ENCODE measurements around the gene USP24. TPM values are rescaled to one million over a fixed set of nuclear protein-coding genes. Genes with fewer than 3 reads are reported as not detected.

The USP24 gene
- total and polyA plus RNA-seq, 3 experiments from 2014 or later, result 7.5 to 51.6 (median 51.5) TPM

GRCh38 chr1:55164906-55165305 lies 50.3 kb downstream of the USP24 start:
- peak overlapping the region in 4 of 8 donors; percentile 18 to 66 (median 47) for H3K27ac Mint-ChIP-seq
- CTCF ChIA-PET, result no interaction called here
- H3K36me3 ChIP-seq (ENCODE audit: insufficient read depth, low read length), result peaks cover 19% of the 10 kb centered on the region

GRCh38 chr1:55159571-55159970 lies 55.6 kb downstream of the USP24 start:
- H3K36me3 ChIP-seq (ENCODE audit: insufficient read depth, low read length), result peaks cover 23% of the 10 kb centered on the region
- H3K4me3 ChIP-seq (ENCODE audit: low read length), result no peak overlapping the region
- Mint-ChIP-seq H3K4me1 (peaks cover 6 to 18% (median 13%) of the 10 kb centered on the region in 3 donors), H3K27me3 (no peaks in the 10 kb centered on the region), H3K4me3 (no peak overlapping the region), H3K9me3 (no peaks in the 10 kb centered on the region), H3K27ac (peak overlapping the region in 2 of 8 donors; percentile 29 to 71), H3K36me3 (peaks cover 11 to 77% (median 23%) of the 10 kb centered on the region in 3 donors)
- no peaks in the 10 kb centered on the region for H3K4me1 ChIP-seq (ENCODE audit: insufficient read depth, low read length)
- H3K9me3 ChIP-seq (ENCODE audit: low read length), result no peaks in the 10 kb centered on the region
- ChIA-PET CTCF (interaction anchor here (1.1 kb wide), 1 partner anchor 15 kb away, joined by 3 read pairs; no protein-coding TSS in a partner anchor), POLR2A (no interaction called here)
- no peak for DNase-seq
- no peak overlapping the region for H3K27ac ChIP-seq (ENCODE audit: low read depth, low read length)
- no peaks in the 10 kb centered on the region for H3K27me3 ChIP-seq (ENCODE audit: insufficient read depth, low read length, poor library complexity, severe bottlenecking)

More at GRCh38 chr1:55164906-55165305, 50.3 kb downstream of the USP24 start:
- no peaks in the 10 kb centered on the region for H3K9me3 Mint-ChIP-seq
- POLR2A ChIA-PET, result no interaction called here
- H3K27me3 Mint-ChIP-seq, result no peaks in the 10 kb centered on the region
- H3K27ac ChIP-seq (ENCODE audit: low read depth, low read length), result no peak overlapping the region
- H3K4me1 ChIP-seq (ENCODE audit: insufficient read depth, low read length), result no peaks in the 10 kb centered on the region
- peaks cover 14 to 29% (median 22%) of the 10 kb centered on the region in 3 donors for H3K4me1 Mint-ChIP-seq
- H3K9me3 ChIP-seq (ENCODE audit: low read length), result no peaks in the 10 kb centered on the region
- H3K4me3 Mint-ChIP-seq, result no peak overlapping the region
- DNase-seq, result no peak
- H3K4me3 ChIP-seq (ENCODE audit: low read length), result no peak overlapping the region
- peaks cover 0 to 79% (median 8%) of the 10 kb centered on the region in 3 donors for H3K36me3 Mint-ChIP-seq
- H3K27me3 ChIP-seq (ENCODE audit: insufficient read depth, low read length, poor library complexity, severe bottlenecking), result no peaks in the 10 kb centered on the region

- no peak for DNase-seq
These were observed 58.6 kb downstream of the USP24 start for GRCh38 chr1:55156608-55157007.

GRCh38 chr1:55156093-55156492 lies 59.1 kb downstream of the USP24 start:
- Histone ChIP-seq H3K27ac (ENCODE audit: low read depth, low read length) (no peak overlapping the region), H3K9me3 (ENCODE audit: low read length) (no peaks in the 10 kb centered on the region), H3K27me3 (ENCODE audit: insufficient read depth, low read length, poor library complexity, severe bottlenecking) (no peaks in the 10 kb centered on the region), H3K4me1 (ENCODE audit: insufficient read depth, low read length) (peaks cover 15% of the 10 kb centered on the region), H3K4me3 (ENCODE audit: low read length) (no peak overlapping the region), H3K36me3 (ENCODE audit: insufficient read depth, low read length) (peaks cover 28% of the 10 kb centered on the region)
- H3K4me3 Mint-ChIP-seq, result no peak overlapping the region
- peaks cover 16 to 77% (median 27%) of the 10 kb centered on the region in 3 donors for H3K36me3 Mint-ChIP-seq
- H3K4me1 Mint-ChIP-seq, result peaks cover 15 to 33% (median 29%) of the 10 kb centered on the region in 3 donors
- H3K27ac Mint-ChIP-seq, result peak overlapping the region in 4 of 8 donors; percentile 2 to 82 (median 54)
- ChIA-PET POLR2A (no interaction called here), CTCF (no interaction called here)
- H3K27me3 Mint-ChIP-seq, result no peaks in the 10 kb centered on the region
- H3K9me3 Mint-ChIP-seq, result no peaks in the 10 kb centered on the region
- DNase-seq, result no peak

More at GRCh38 chr1:55156608-55157007, 58.6 kb downstream of the USP24 start:
- Mint-ChIP-seq H3K36me3 (peaks cover 16 to 76% (median 27%) of the 10 kb centered on the region in 3 donors), H3K27ac (peak overlapping the region in 4 of 8 donors; percentile 14 to 86 (median 64)), H3K4me3 (no peak overlapping the region), H3K9me3 (no peaks in the 10 kb centered on the region), H3K27me3 (no peaks in the 10 kb centered on the region), H3K4me1 (peaks cover 9 to 28% (median 24%) of the 10 kb centered on the region in 3 donors)
- CTCF ChIA-PET, result no interaction called here
- Histone ChIP-seq H3K27ac (ENCODE audit: low read depth, low read length) (no peak overlapping the region), H3K4me1 (ENCODE audit: insufficient read depth, low read length) (peaks cover 10% of the 10 kb centered on the region), H3K9me3 (ENCODE audit: low read length) (no peaks in the 10 kb centered on the region), H3K4me3 (ENCODE audit: low read length) (no peak overlapping the region), H3K27me3 (ENCODE audit: insufficient read depth, low read length, poor library complexity, severe bottlenecking) (no peaks in the 10 kb centered on the region), H3K36me3 (ENCODE audit: insufficient read depth, low read length) (peaks cover 28% of the 10 kb centered on the region)
- POLR2A ChIA-PET, result no interaction called here

GRCh38 chr1:55155522-55155921 lies 59.6 kb downstream of the USP24 start:
- POLR2A ChIA-PET, result no interaction called here
- DNase-seq, result no peak
- peak overlapping the region in 1 of 8 donors; percentile 66 for H3K27ac Mint-ChIP-seq
- Histone ChIP-seq H3K4me3 (ENCODE audit: low read length) (no peak overlapping the region), H3K27me3 (ENCODE audit: insufficient read depth, low read length, poor library complexity, severe bottlenecking) (no peaks in the 10 kb centered on the region), H3K36me3 (ENCODE audit: insufficient read depth, low read length) (peaks cover 28% of the 10 kb centered on the region), H3K27ac (ENCODE audit: low read depth, low read length) (no peak overlapping the region), H3K4me1 (ENCODE audit: insufficient read depth, low read length) (peaks cover 20% of the 10 kb centered on the region), H3K9me3 (ENCODE audit: low read length) (no peaks in the 10 kb centered on the region)
- peaks cover 19 to 39% (median 35%) of the 10 kb centered on the region in 3 donors for H3K4me1 Mint-ChIP-seq
- no peaks in the 10 kb centered on the region for H3K27me3 Mint-ChIP-seq
- CTCF ChIA-PET, result no interaction called here
- H3K36me3 Mint-ChIP-seq, result peaks cover 16 to 74% (median 27%) of the 10 kb centered on the region in 3 donors
- no peak overlapping the region for H3K4me3 Mint-ChIP-seq
- H3K9me3 Mint-ChIP-seq, result no peaks in the 10 kb centered on the region

GRCh38 chr1:55154616-55155015 lies 60.5 kb downstream of the USP24 start:
- peaks cover 28% of the 10 kb centered on the region for H3K36me3 ChIP-seq (ENCODE audit: insufficient read depth, low read length)
- H3K27ac Mint-ChIP-seq, result peak overlapping the region in 1 of 8 donors; percentile 4
- peaks cover 20% of the 10 kb centered on the region for H3K4me1 ChIP-seq (ENCODE audit: insufficient read depth, low read length)
- no peak overlapping the region for H3K4me3 Mint-ChIP-seq
- POLR2A ChIA-PET, result no interaction called here
- peaks cover 19 to 43% (median 39%) of the 10 kb centered on the region in 3 donors for H3K4me1 Mint-ChIP-seq
- H3K27me3 Mint-ChIP-seq, result no peaks in the 10 kb centered on the region
- DNase-seq, result no peak
- CTCF ChIA-PET, result interaction anchor here (0.8 kb wide), 1 partner anchor 122 kb away, joined by 3 read pairs; no protein-coding TSS in a partner anchor
- no peak overlapping the region for H3K27ac ChIP-seq (ENCODE audit: low read depth, low read length)
- H3K4me3 ChIP-seq (ENCODE audit: low read length), result no peak overlapping the region
- H3K9me3 ChIP-seq (ENCODE audit: low read length), result no peaks in the 10 kb centered on the region
- H3K27me3 ChIP-seq (ENCODE audit: insufficient read depth, low read length, poor library complexity, severe bottlenecking), result no peaks in the 10 kb centered on the region
- no peaks in the 10 kb centered on the region for H3K9me3 Mint-ChIP-seq
- peaks cover 16 to 68% (median 27%) of the 10 kb centered on the region in 3 donors for H3K36me3 Mint-ChIP-seq

GRCh38 chr1:55153031-55153430 lies 62.1 kb downstream of the USP24 start:
- no peaks in the 10 kb centered on the region for H3K9me3 ChIP-seq (ENCODE audit: low read length)
- no peaks in the 10 kb centered on the region for H3K27me3 ChIP-seq (ENCODE audit: insufficient read depth, low read length, poor library complexity, severe bottlenecking)
- Mint-ChIP-seq H3K36me3 (peaks cover 16 to 56% (median 23%) of the 10 kb centered on the region in 3 donors), H3K4me3 (peak overlapping the region in 1 of 7 donors; percentile 5), H3K9me3 (no peaks in the 10 kb centered on the region), H3K27ac (peak overlapping the region; percentile 35 to 100 (median 56)), H3K27me3 (no peaks in the 10 kb centered on the region), H3K4me1 (peaks cover 19 to 43% (median 33%) of the 10 kb centered on the region in 3 donors)
- ChIA-PET POLR2A (no interaction called here), CTCF (interaction anchor here (1.1 to 1.8 kb wide), 2 partner anchors 56 to 125 kb away, joined by 3 to 6 read pairs; no protein-coding TSS in a partner anchor)
- H3K4me3 ChIP-seq (ENCODE audit: low read length), result no peak overlapping the region
- peaks cover 23% of the 10 kb centered on the region for H3K36me3 ChIP-seq (ENCODE audit: insufficient read depth, low read length)
- DNase-seq, result no peak
- H3K4me1 ChIP-seq (ENCODE audit: insufficient read depth, low read length), result peaks cover 20% of the 10 kb centered on the region
- H3K27ac ChIP-seq (ENCODE audit: low read depth, low read length), result no peak overlapping the region

- Mint-ChIP-seq H3K4me3 (peak overlapping the region in 6 of 7 donors; percentile 44 to 79 (median 70)), H3K27ac (peak overlapping the region; percentile 86 to 100 (median 88)), H3K9me3 (no peaks in the 10 kb centered on the region), H3K4me1 (peaks cover 22 to 50% (median 34%) of the 10 kb centered on the region in 3 donors), H3K27me3 (no peaks in the 10 kb centered on the region), H3K36me3 (peaks cover 10 to 57% (median 22%) of the 10 kb centered on the region in 3 donors)
- Histone ChIP-seq H3K27me3 (ENCODE audit: insufficient read depth, low read length, poor library complexity, severe bottlenecking) (no peaks in the 10 kb centered on the region), H3K36me3 (ENCODE audit: insufficient read depth, low read length) (peaks cover 23% of the 10 kb centered on the region), H3K27ac (ENCODE audit: low read depth, low read length) (peak overlapping the region; percentile 54), H3K4me3 (ENCODE audit: low read length) (no peak overlapping the region), H3K9me3 (ENCODE audit: low read length) (no peaks in the 10 kb centered on the region), H3K4me1 (ENCODE audit: insufficient read depth, low read length) (peaks cover 20% of the 10 kb centered on the region)
- ChIA-PET CTCF (interaction anchor here (1.8 kb wide), 1 partner anchor 127 kb away, joined by 6 read pairs; no protein-coding TSS in a partner anchor), POLR2A (no interaction called here)
- peak in 2 of 5 donors; percentile 22 to 28 for DNase-seq
These were observed 64.1 kb downstream of the USP24 start for GRCh38 chr1:55150880-55151588.

All from CD8-positive, alpha-beta memory T cell (primary cell).